Measurements from ENCODE around the gene CELSR2.

DNA sequence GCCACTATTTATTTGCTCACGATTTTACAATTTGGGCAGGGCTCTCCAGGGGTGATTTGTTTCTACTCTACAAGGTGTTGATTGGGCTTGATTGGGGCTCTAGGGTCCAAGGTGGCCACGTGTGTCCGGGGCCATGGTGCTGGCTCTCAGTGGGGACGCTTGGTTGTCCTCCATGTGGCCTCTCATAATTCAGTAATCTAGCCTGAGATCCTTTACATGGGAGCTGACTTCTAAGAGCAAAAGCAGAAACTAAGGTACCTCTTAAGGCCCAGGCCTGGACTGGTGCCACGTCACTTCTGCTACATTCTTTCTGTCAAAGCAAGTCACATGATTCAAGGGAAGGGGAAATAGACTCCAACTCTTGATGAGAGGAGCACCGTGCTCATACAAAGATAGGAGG lies 41.7 kb downstream of the CELSR2 start:
- TF ChIP-seq, protein P1, sequence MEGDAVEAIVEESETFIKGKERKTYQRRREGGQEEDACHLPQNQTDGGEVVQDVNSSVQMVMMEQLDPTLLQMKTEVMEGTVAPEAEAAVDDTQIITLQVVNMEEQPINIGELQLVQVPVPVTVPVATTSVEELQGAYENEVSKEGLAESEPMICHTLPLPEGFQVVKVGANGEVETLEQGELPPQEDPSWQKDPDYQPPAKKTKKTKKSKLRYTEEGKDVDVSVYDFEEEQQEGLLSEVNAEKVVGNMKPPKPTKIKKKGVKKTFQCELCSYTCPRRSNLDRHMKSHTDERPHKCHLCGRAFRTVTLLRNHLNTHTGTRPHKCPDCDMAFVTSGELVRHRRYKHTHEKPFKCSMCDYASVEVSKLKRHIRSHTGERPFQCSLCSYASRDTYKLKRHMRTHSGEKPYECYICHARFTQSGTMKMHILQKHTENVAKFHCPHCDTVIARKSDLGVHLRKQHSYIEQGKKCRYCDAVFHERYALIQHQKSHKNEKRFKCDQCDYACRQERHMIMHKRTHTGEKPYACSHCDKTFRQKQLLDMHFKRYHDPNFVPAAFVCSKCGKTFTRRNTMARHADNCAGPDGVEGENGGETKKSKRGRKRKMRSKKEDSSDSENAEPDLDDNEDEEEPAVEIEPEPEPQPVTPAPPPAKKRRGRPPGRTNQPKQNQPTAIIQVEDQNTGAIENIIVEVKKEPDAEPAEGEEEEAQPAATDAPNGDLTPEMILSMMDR (IDR thresholded peaks at IDR 0.05), result no peak
- TF ChIP-seq POLR2A (IDR thresholded peaks at IDR 0.05) (no peak), EP300 (IDR thresholded peaks at IDR 0.05) (no peak)
